Mammary epithelial cell (primary cell): ENCODE data around the gene ANKS6.

Experiments
- EZH2 ChIP-seq: IDR thresholded peaks from 2 replicates; pipeline ENCODE4 v1.6.1; 2012; ENCODE audit warnings: low read length, inconsistent platforms, borderline replicate concordance
- TF ChIP-seq, protein P1 (sequence below), 2 donors: IDR thresholded peaks in 1 of 2; conservative IDR thresholded peaks in 1 of 2; 2 replicates each; pipeline ENCODE4 v1.5.1; 2011 to 2012; ENCODE audit warnings: inconsistent platforms in 2 of 2, low read length in 2 of 2, mild to moderate bottlenecking in 2 of 2, control low read depth in 1 of 2, low read depth in 1 of 2; ENCODE audit not compliant: insufficient read depth in 1 of 2; ENCODE audit errors: extremely low read depth in 1 of 2

DNA sequence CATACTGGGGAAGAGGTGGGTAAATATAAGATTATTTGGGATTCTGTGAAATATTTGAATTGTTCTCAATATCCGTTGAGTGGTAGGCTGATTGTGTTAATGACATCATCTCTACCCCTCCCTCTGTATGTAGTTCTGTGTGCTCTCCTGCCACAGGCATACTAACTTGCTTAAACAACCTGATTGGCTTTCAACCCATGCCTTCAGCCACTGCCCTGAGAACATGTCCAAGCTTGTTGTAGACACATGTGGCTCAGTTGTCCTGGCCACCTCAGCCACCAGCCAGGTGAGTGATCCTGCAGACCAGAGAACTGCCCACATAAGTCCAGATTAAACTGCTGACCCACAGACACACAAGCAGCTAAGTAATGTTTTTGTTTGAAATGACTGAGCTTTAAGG is 31.1 kb downstream of the ANKS6 start:
- TF ChIP-seq, protein P1, sequence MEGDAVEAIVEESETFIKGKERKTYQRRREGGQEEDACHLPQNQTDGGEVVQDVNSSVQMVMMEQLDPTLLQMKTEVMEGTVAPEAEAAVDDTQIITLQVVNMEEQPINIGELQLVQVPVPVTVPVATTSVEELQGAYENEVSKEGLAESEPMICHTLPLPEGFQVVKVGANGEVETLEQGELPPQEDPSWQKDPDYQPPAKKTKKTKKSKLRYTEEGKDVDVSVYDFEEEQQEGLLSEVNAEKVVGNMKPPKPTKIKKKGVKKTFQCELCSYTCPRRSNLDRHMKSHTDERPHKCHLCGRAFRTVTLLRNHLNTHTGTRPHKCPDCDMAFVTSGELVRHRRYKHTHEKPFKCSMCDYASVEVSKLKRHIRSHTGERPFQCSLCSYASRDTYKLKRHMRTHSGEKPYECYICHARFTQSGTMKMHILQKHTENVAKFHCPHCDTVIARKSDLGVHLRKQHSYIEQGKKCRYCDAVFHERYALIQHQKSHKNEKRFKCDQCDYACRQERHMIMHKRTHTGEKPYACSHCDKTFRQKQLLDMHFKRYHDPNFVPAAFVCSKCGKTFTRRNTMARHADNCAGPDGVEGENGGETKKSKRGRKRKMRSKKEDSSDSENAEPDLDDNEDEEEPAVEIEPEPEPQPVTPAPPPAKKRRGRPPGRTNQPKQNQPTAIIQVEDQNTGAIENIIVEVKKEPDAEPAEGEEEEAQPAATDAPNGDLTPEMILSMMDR (conservative IDR thresholded peaks at IDR 0.05 in 1 of 2, IDR thresholded peaks at IDR 0.05 in 1 of 2; ENCODE audit: extremely low read depth in 1 of 2, insufficient read depth in 1 of 2, low read depth in 1 of 2, low read length in 2 of 2) = no peak
- TF ChIP-seq EZH2 = no peak
